ENCODE data around the gene ERC2.

DNA sequence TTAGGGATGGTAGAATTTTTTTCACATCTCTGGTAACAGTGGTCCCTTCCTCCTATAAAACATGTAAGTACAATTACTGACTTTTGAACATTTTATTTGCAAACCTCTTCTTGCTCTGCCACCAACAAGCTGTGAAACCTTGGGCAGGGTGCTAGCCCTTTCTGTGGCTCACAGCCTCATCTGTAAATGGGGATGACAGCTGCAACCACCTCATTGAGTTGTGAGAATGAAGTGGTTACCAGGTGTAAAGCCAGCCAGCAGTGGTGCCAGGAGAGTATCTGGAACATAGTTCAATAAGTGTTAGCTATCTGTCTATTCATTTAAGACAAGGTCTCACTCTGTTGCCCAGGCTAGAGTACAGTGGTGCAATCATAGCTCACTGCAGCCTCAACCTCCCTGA, 278.1 kb downstream of the ERC2 start:
- no peak for TF ChIP-seq CTCF (IDR thresholded peaks at IDR 0.05)
- TF ChIP-seq, protein P1, sequence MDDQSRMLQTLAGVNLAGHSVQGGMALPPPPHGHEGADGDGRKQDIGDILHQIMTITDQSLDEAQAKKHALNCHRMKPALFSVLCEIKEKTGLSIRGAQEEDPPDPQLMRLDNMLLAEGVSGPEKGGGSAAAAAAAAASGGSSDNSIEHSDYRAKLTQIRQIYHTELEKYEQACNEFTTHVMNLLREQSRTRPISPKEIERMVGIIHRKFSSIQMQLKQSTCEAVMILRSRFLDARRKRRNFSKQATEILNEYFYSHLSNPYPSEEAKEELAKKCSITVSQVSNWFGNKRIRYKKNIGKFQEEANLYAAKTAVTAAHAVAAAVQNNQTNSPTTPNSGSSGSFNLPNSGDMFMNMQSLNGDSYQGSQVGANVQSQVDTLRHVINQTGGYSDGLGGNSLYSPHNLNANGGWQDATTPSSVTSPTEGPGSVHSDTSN (IDR thresholded peaks at IDR 0.05) = no peak
- no peak for TF ChIP-seq RCOR1 (IDR thresholded peaks at IDR 0.05; ENCODE audit: low read depth, low read length)
- TF ChIP-seq USF2 (IDR thresholded peaks at IDR 0.05) = no peak
